GM18861 (cell line): Measurements from ENCODE around the gene SLC22A1.
"Not testable (repeated sequence)": the region's sequence is repeated elsewhere in the genome, so short reads cannot be mapped to it uniquely, and the experiment has no call there.

Source experiments
- ATAC-seq: cut with Tn5 transposase; IDR thresholded peaks from one replicate; pipeline ENCODE4 v1.9.1; 2021; ENCODE audit not compliant: unreplicated experiment

Gene SLC22A1

DNA sequence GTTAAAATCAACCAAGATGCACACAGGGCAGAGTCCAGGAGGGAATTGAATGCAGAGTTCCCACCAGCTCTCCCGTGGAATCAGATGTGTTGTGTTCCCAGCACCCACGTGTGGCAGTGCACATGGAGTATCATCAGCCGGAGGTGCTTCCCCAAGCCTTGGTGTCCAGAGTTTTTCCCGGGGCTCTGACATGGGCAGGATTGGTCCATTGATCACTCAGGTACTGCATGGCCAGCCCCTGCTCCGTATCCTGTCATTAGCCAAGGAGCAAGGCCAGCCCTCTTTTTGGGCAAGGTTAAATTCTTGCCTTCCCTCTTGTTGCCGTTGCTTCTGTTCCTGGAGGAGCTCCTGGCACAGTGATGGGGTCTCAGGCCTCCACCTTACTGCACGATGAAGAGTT lies 28.6 kb upstream of the SLC22A1 start:
- no peak for ATAC-seq

GRCh38 chr6:160093946-160094345 lies 27.7 kb upstream of the SLC22A1 start:
- no peak for ATAC-seq

DNA sequence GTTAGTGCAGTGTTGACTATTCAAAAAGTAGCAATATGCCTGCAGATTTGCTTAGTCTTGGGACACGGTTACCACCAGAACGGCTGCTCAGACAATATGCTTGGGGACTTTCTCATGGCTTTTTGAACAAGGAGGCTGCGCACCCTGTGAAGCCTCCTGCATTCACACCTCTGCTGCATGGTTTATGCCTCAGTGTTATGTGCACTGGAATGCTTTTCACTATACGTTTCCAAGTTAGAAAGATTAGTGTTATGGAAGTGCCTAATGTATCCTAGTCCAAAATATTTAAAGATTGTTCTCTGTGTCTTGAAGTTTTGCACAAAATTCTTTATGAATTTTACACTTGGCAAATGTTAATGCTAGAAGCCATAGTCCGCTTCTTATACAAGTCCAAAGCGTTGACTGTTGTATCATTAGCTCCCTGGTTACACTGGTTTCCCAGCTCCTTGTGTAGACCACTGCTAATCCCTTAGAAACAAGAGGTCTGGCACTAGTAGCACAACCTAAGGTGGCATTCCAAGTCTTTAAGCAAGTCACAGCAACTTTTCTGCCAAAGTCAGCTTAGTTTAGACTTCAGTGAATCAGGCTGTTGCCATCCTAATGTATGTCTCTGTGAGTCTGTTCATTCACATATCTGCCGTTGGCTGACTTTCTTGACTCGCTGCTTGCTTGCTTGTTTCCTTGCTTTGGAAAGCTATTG lies 26.3 kb upstream of the SLC22A1 start:
- ATAC-seq, result no peak

GRCh38 chr6:160101277-160102205 lies 20.1 kb upstream of the SLC22A1 start:
- no peak for ATAC-seq

DNA sequence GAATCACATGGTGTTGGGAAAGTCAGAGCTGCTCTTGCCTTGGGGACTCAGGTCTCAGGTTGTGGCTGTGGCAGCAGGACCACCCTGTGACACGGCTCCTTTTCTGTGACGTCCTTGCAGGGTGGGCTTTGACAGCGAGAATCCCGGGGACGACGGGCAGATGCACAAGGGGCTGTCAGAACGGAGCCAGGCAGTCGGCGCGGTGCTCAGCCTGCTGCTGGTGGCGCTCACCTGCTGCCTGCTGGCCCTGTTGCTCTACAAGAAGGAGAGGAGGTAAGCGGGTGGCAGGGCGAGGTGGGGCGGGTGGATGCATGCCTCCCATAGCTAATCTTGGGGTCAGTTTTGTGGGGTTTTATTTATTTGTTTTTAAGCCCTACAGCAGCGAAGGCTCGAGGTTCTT lies 19.2 kb upstream of the SLC22A1 start:
- ATAC-seq, result no peak

- ATAC-seq, result no peak
Measured at GRCh38 chr6:160102956-160103824, 18.4 kb upstream of the SLC22A1 start.

DNA sequence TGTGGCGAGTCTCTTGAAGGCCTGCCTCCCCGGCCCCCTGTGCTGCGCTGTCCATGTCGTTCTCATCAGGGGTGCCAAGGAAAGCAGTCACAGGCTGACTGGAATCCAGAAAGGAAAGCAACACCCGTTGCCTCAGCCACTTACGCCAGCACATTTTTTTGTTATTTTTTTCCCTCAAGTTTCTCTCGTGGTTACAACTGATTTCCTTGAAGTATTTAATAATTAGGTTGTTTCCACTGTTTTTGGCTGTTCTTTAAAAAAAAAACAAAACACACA lies 17.9 kb upstream of the SLC22A1 start:
- no peak for ATAC-seq

- ATAC-seq, result no peak
Measured at GRCh38 chr6:160104821-160105517, 16.6 kb upstream of the SLC22A1 start.

DNA sequence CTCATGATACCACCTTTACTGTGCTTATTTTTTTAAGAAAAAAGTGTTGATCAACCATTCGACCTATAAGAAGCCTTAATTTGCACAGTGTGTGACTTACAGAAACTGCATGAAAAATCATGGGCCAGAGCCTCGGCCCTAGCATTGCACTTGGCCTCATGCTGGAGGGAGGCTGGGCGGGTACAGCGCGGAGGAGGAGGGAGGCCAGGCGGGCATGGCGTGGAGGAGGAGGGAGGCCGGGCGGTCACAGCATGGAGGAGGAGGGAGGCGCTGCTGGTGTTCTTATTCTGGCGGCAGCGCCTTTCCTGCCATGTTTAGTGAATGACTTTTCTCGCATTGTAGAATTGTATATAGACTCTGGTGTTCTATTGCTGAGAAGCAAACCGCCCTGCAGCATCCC lies 15.6 kb upstream of the SLC22A1 start:
- no peak for ATAC-seq

GRCh38 chr6:160106701-160107100 lies 14.9 kb upstream of the SLC22A1 start:
- ATAC-seq, result no peak

GRCh38 chr6:160108077-160108476 lies 13.5 kb upstream of the SLC22A1 start:
- ATAC-seq, result no peak

GRCh38 chr6:160110586-160111123 lies 11.0 kb upstream of the SLC22A1 start:
- no peak for ATAC-seq

DNA sequence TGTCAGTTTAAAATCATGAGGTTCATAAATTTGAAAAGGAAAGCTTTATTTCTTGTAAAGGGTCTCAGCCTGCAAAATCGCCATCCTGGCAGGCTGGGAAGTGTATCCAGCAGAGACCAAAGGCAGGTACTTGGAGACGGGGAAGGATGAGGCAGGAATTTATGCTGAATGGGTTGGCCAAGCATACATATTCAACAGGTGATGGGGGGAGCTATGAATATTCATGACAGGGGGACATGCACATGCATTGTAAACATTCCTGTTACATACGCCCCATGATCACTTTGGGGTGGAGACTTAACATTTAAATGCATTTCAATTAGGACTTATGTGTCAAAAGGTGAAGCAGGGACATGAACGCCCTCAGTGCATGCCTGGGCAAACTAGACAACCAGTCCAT lies 9.8 kb upstream of the SLC22A1 start:
- ATAC-seq, result no peak

GRCh38 chr6:160112628-160113299 lies 8.9 kb upstream of the SLC22A1 start:
- ATAC-seq, result no peak

- ATAC-seq, result not testable (repeated sequence)
Measured at GRCh38 chr6:160114536-160114935, 7.1 kb upstream of the SLC22A1 start.

DNA sequence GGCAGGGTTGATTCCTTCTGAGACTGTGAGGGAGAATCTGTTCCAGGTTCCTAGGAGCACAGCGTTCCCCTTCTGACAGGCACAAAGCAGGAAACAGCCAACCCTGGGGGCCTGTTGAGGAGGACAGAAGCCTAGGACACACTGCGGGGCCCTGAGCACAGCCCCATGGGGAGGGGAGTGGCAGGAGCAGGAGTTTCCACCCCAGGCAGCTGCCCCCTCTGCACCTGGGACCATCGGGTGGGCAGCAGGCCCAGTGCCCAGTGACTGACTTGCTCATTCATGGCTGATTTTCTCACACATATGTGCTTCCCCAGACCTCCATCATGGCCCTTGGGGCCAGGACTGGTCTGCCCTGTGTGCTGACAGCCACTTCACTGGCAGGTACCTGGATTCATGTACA lies 6.2 kb upstream of the SLC22A1 start:
- ATAC-seq, result no peak

DNA sequence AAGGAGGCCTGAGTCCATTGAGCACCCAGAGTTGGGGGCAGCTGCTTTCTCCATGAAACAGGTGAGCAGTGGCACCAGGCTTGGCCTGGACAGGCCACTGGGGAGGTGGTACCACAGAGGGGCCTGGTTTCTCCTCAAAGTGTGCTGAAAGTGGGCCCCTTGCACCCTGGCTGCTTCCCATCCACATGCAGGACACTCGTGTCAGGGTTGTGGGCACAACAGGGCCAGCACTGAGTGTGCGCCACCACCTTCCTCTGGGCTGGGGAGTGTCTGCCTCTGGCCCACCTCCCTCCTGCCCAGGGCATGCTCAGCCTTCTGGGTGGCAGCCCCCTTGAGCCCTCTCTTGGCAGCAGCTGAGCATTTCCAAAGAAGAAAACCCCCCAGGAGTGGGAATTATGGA lies 5.2 kb upstream of the SLC22A1 start:
- no peak for ATAC-seq

GRCh38 chr6:160117137-160117536 lies 4.5 kb upstream of the SLC22A1 start:
- ATAC-seq, result no peak

- ATAC-seq, result no peak
Measured at GRCh38 chr6:160118620-160119229, 2.9 kb upstream of the SLC22A1 start.

- no peak for ATAC-seq
Measured at GRCh38 chr6:160120087-160120486, 1.5 kb upstream of the SLC22A1 start.
